NCI-H2107 (cell line): ENCODE data around the gene NDUFA11.
"Not testable (repeated sequence)": the region's sequence is repeated elsewhere in the genome, so short reads cannot be mapped to it uniquely, and the experiment has no call there.

Experiments
- DNase-seq: peaks from one replicate; lab custom pipeline; 2025; lab: John Stamatoyannopoulos, UW

The NDUFA11 gene

GRCh38 chr19:5857203-5858081 lies 46.1 kb downstream of the NDUFA11 start:
- DNase-seq: no peak

GRCh38 chr19:5855151-5855550 lies 48.4 kb downstream of the NDUFA11 start:
- not testable (repeated sequence) for DNase-seq

- not testable (repeated sequence) for DNase-seq
Observed at GRCh38 chr19:5854121-5854520, 49.5 kb downstream of the NDUFA11 start.

- DNase-seq: no peak
Observed at GRCh38 chr19:5851302-5851701, 52.3 kb downstream of the NDUFA11 start, which contains the start of gene FUT3. Gene FUT3 (minus strand): TSS chr19:5851449.

GRCh38 chr19:5850743-5851293 lies 52.8 kb downstream of the NDUFA11 start:
- no peak for DNase-seq

- no peak for DNase-seq
Observed at GRCh38 chr19:5850189-5850588, 53.4 kb downstream of the NDUFA11 start.

GRCh38 chr19:5848621-5849020 lies 55.0 kb downstream of the NDUFA11 start:
- DNase-seq: not testable (repeated sequence)

- not testable (repeated sequence) for DNase-seq
Observed at GRCh38 chr19:5847846-5848245, 55.7 kb downstream of the NDUFA11 start.
